Stomach (tissue), 9 donors: ENCODE measurements around the gene IFFO2. TPM values are rescaled to one million over a fixed set of nuclear protein-coding genes. Genes with fewer than 3 reads are reported as not detected.

Experiments
- DNase-seq, 2 donors: peaks; one replicate each; pipeline versions ENCODE4 v3.0.0 to v3.0.0-alpha.2; 2013 to 2019
- H3K27ac ChIP-seq, 5 donors: fragments of 200-600 bp in 4 of 5; sonication (generic) in 4 of 5; one replicate each; pipeline ENCODE4 v1.5.1; 2013 to 2019; ENCODE audit warnings: mild to moderate bottlenecking in 1 of 5, moderate library complexity in 1 of 5
- H3K27me3 ChIP-seq, 3 donors: fragments of 200-600 bp; sonication (generic); one replicate each; pipeline ENCODE4 v1.5.1; 2017 to 2019; ENCODE audit warnings: mixed run types in 1 of 3
- H3K36me3 ChIP-seq, 4 donors: fragments of 200-600 bp; sonication (generic); 1 replicate in 3 of 4; 2 replicates in 1 of 4; pipeline ENCODE4 v1.5.1; 2016 to 2019
- H3K4me1 ChIP-seq, 4 donors: fragments of 200-600 bp; sonication (generic); one replicate each; pipeline ENCODE4 v1.5.1; 2016 to 2019
- H3K4me3 ChIP-seq, 4 donors: fragments of 200-600 bp; sonication (generic) in 3 of 4; one replicate each; pipeline ENCODE4 v1.5.1; 2016 to 2019; ENCODE audit warnings: mild to moderate bottlenecking in 1 of 4
- H3K9me3 ChIP-seq, 4 donors: fragments of 200-600 bp; sonication (generic); one replicate each; pipeline ENCODE4 v1.5.1; 2016 to 2019
- EP300 ChIP-seq: sonication (generic); formaldehyde crosslinking; IDR thresholded peaks from one replicate; pipeline ENCODE4 v1.6.1; 2017; ENCODE audit warnings: antibody characterized with exemption
- POLR2A ChIP-seq, 4 donors: fragments of 450-650 bp; IDR thresholded peaks; one replicate each; pipeline ENCODE4 v1.6.1; 2016; ENCODE audit warnings: antibody characterized with exemption in 4 of 4, control low read depth in 2 of 4, mild to moderate bottlenecking in 1 of 4, moderate library complexity in 1 of 4
- POLR2AphosphoS5 ChIP-seq, 3 donors: sonication (generic); formaldehyde crosslinking; IDR thresholded peaks; one replicate each; pipeline ENCODE4 v1.6.1; 2016; ENCODE audit warnings: antibody characterized with exemption in 3 of 3
- WGBS, 5 donors: extraction: QIAGEN DNeasy Blood & Tissue Kit in 3 of 5; methylation state at CpG; one replicate each; pipeline versions ENCODE4 v1.1.5 to v1.1.7; 2013 to 2018; 5-methylcytosine and 5-hydroxymethylcytosine counted together
- intact Hi-C: fragments of 100-400 bp; cut with DNase I; formaldehyde crosslinking; loops from one replicate; pipeline ENCODE4 v1.15.1; 2023; ENCODE audit warnings: low total_unique reads
- polyA plus RNA-seq, 3 donors: library from polyadenylated mRNA; stranded (reverse); fragments of 200-250 nt; gene quantifications; one replicate each; pipeline ENCODE4 v1.2.3, GENCODE V29; 2013
- total RNA-seq, 5 donors: library from RNA; depleted of rRNA; stranded (reverse); fragments of >200 nt; gene quantifications; one replicate each; pipeline versions ENCODE4 v1.1.0 to v1.2.3, GENCODE V29; 2014 to 2016
- TF ChIP-seq, protein P1 (sequence below), 7 experiments: fragments of 450-650 bp in 4 of 7; fragments of 200-600 bp in 3 of 7; sonication (generic) in 3 of 7; IDR thresholded peaks; one replicate each; pipeline ENCODE4 v1.5.1; 2016 to 2019; ENCODE audit warnings: antibody characterized with exemption in 7 of 7, control low read depth in 2 of 7, mild to moderate bottlenecking in 1 of 7
- donor health status: healthy with polysubstance abuse.
- donor health status: Bipolar disorder and iron deficiency.
- donor health status: healthy.

The IFFO2 gene
- total and polyA plus RNA-seq, 8 donors: 0.58 to 47.8 (median 4.5) TPM

DNA sequence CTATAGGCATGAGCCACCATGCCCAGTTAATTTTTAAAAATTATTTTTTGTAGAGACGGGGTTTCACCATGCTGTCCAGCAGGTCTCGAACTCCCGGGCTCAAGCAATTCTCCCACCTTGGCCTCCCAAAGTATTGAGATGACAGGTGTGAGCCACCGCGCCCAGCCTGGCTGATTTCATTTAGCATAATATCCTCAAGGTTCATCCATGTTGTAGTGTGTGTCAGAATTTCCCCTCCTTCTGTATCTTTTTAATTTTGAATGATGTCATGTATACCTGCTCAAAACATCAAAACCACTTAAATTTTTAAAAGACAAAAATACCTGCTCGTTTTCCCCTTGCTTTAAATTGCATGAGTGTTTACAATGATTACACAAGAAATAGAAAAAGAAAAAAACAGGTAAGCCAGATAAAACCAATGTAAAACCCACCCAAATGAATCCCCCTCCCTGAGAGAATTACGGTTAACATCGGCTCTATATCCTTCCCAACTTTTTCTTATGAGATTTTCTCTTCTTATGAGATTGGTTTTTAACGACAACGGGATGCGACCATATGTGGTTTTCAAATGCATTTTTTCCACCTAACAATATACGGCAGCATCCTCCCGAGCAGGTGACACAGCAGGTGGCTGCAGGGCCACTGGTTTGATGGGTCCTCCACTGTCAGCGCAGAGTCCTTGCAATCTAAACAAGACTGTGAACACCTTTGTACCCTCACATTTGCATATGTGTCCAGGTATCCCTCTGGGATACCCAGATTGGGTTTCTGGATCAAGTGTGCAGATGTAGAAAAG is 22.1 kb downstream of the IFFO2 start:
- WGBS, 5 donors: 80 to 87% (median 81%) methylated on average over 14 of the region's 14 CpGs
- Histone ChIP-seq H3K27me3 (no peaks in the 10 kb centered on the region), H3K36me3 (no peaks in the 10 kb centered on the region), H3K4me1 (peaks cover 13 to 52% (median 37%) of the 10 kb centered on the region in 4 donors), H3K4me3 (no peak overlapping the region), H3K9me3 (no peaks in the 10 kb centered on the region), H3K27ac (no peak overlapping the region)
- TF ChIP-seq POLR2A (IDR thresholded peaks at IDR 0.05): no peak
- intact Hi-C loops: no loop called here
- DNase-seq: no peak

DNA sequence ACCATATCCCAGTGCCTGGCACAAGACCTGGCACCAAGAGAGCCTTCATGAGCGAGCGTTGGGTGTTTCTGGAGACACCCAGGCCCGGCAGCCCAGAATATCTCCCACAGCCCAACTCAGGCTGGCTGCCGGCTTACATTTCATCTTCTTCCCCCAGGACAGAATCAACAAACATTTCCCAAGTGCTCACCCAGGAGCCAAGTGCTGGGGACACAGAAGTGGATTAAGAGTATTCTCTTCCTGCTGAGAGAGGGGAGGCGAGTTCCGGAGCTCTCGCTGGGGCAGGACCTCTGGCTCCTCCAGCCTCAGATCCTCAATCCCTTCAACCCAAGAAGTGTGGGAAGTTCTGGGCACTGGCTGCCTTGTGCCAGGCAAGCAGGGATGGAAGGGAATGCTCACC is 23.6 kb downstream of the IFFO2 start:
- DNase-seq: no peak
- Histone ChIP-seq H3K27me3 (no peaks in the 10 kb centered on the region), H3K9me3 (no peaks in the 10 kb centered on the region), H3K27ac (peak overlapping the region in 1 of 5 donors; percentile 13), H3K36me3 (no peaks in the 10 kb centered on the region), H3K4me3 (no peak overlapping the region), H3K4me1 (peaks cover 5 to 55% (median 35%) of the 10 kb centered on the region in 4 donors)
- intact Hi-C loops: no loop called here
- WGBS, 5 donors: 49 to 73% (median 72%) methylated on average over 6 to 7 of the region's 7 CpGs
- TF ChIP-seq POLR2AphosphoS5 (IDR thresholded peaks at IDR 0.05) (no peak), EP300 (no peak), POLR2A (IDR thresholded peaks at IDR 0.05) (no peak)
- TF ChIP-seq, protein P1, sequence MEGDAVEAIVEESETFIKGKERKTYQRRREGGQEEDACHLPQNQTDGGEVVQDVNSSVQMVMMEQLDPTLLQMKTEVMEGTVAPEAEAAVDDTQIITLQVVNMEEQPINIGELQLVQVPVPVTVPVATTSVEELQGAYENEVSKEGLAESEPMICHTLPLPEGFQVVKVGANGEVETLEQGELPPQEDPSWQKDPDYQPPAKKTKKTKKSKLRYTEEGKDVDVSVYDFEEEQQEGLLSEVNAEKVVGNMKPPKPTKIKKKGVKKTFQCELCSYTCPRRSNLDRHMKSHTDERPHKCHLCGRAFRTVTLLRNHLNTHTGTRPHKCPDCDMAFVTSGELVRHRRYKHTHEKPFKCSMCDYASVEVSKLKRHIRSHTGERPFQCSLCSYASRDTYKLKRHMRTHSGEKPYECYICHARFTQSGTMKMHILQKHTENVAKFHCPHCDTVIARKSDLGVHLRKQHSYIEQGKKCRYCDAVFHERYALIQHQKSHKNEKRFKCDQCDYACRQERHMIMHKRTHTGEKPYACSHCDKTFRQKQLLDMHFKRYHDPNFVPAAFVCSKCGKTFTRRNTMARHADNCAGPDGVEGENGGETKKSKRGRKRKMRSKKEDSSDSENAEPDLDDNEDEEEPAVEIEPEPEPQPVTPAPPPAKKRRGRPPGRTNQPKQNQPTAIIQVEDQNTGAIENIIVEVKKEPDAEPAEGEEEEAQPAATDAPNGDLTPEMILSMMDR (IDR thresholded peaks at IDR 0.05): no peak

DNA sequence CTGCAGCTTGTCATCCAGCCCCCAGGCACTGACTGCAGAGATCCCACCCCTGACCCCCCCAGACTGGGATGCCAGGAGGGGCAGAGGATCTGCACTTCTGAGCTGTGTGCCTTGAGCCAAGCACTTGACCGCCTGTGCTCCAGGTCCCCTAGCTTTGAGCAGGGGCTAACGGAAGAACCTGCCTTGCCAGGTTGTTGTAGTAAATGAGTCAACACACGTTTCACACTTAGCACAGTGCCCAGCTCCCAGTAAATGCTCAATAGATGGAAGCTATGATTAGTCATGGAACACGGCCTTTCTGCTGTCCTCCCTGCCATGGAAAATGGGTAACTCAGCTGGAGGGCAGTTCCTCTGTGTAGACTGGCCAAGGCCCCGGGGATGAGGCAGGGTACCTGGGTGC is 24.1 kb downstream of the IFFO2 start:
- no peak for DNase-seq
- H3K36me3 ChIP-seq: no peaks in the 10 kb centered on the region
- peak overlapping the region in 1 of 5 donors; percentile 13 for H3K27ac ChIP-seq
- no peaks in the 10 kb centered on the region for H3K27me3 ChIP-seq
- intact Hi-C loops: no loop called here
- TF ChIP-seq POLR2A (IDR thresholded peaks at IDR 0.05): no peak
- TF ChIP-seq, protein P1 (IDR thresholded peaks at IDR 0.05): no peak
- no peak for TF ChIP-seq POLR2AphosphoS5 (IDR thresholded peaks at IDR 0.05)
- TF ChIP-seq EP300: no peak
- no peaks in the 10 kb centered on the region for H3K9me3 ChIP-seq
- 57 to 100% (median 61%) methylated on average over 1 to 5 of the region's 5 CpGs for WGBS, 5 donors
- H3K4me1 ChIP-seq: peaks cover 10 to 56% (median 40%) of the 10 kb centered on the region in 4 donors
- H3K4me3 ChIP-seq: no peak overlapping the region

DNA sequence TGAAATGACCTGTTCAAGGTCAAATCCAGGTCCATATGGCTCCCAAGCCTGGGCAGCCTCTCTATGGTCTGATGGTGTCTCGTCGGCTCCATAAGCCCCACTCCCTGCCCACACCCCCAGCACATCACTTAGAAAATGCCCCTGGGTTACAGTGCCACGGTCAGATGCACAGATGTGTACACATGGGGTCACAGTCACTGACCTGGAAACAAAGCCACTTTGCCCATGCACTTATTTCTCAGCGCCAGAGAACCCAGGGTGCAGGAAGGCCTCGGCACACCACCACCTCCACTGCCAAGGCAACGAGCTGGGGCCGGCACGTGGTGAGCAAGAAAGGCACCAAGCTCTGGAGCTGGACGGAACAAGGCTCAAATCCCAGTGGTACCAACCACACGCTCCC is 24.7 kb downstream of the IFFO2 start:
- intact Hi-C loops: no loop called here
- H3K4me1 ChIP-seq: peaks cover 17 to 57% (median 43%) of the 10 kb centered on the region in 4 donors
- 76 to 87% (median 81%) methylated on average over 8 to 10 of the region's 10 CpGs for WGBS, 5 donors
- H3K36me3 ChIP-seq: no peaks in the 10 kb centered on the region
- H3K9me3 ChIP-seq: no peaks in the 10 kb centered on the region
- TF ChIP-seq POLR2AphosphoS5 (IDR thresholded peaks at IDR 0.05) (no peak), EP300 (no peak)
- no peak for DNase-seq
- H3K27me3 ChIP-seq: no peaks in the 10 kb centered on the region
- H3K27ac ChIP-seq: no peak overlapping the region
- no peak overlapping the region for H3K4me3 ChIP-seq

DNA sequence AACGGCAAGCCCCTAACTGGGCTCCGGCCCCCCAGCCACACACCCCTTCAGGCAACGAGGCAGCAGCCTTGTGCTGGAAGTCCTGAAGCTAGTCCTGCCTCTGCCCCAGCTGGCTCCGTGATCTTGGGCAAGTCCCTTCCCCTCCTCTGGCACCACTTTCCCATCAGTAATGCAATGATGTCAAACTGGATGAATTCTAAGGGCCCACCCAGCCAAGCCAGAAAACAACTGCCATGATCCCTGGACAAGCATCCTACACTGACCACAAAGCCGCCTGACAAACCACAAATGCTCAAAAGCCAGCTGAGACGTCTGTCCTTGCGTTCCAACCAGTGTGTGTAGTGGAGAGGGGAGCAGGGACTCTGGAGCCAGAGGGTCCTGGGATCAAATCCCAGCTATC is 26.8 kb downstream of the IFFO2 start:
- no peaks in the 10 kb centered on the region for H3K9me3 ChIP-seq
- peaks cover 27 to 64% (median 48%) of the 10 kb centered on the region in 4 donors for H3K4me1 ChIP-seq
- TF ChIP-seq POLR2A (IDR thresholded peaks at IDR 0.05) (no peak), EP300 (no peak), POLR2AphosphoS5 (IDR thresholded peaks at IDR 0.05) (no peak)
- TF ChIP-seq, protein P1 (IDR thresholded peaks at IDR 0.05): no peak
- no peak overlapping the region for H3K4me3 ChIP-seq
- H3K27ac ChIP-seq: no peak overlapping the region
- no peaks in the 10 kb centered on the region for H3K36me3 ChIP-seq
- intact Hi-C loops: no loop called here
- DNase-seq: no peak
- WGBS, 5 donors: 77 to 87% (median 85%) methylated on average over 7 of the region's 7 CpGs
- no peaks in the 10 kb centered on the region for H3K27me3 ChIP-seq
